Thyroid gland (tissue), 4 donors: ENCODE measurements around the gene NAP1L4.

Experiments
- POLR2A ChIP-seq, 2 donors: fragments of 450-650 bp; IDR thresholded peaks; one replicate each; pipeline ENCODE4 v1.6.1; 2017; ENCODE audit warnings: antibody characterized with exemption in 2 of 2, mild to moderate bottlenecking in 2 of 2, moderate library complexity in 1 of 2
- TF ChIP-seq, protein P1 (sequence below), 6 experiments: fragments of 200-600 bp in 3 of 6; fragments of 450-650 bp in 3 of 6; sonication (generic) in 3 of 6; IDR thresholded peaks; one replicate each; pipeline ENCODE4 v1.5.1; 2016 to 2019; ENCODE audit warnings: antibody characterized with exemption in 6 of 6, mild to moderate bottlenecking in 2 of 6, inconsistent platforms in 1 of 6, moderate library complexity in 1 of 6

GRCh38 chr11:2932850-2933251 lies 59.3 kb downstream of the NAP1L4 start:
- TF ChIP-seq, protein P1, sequence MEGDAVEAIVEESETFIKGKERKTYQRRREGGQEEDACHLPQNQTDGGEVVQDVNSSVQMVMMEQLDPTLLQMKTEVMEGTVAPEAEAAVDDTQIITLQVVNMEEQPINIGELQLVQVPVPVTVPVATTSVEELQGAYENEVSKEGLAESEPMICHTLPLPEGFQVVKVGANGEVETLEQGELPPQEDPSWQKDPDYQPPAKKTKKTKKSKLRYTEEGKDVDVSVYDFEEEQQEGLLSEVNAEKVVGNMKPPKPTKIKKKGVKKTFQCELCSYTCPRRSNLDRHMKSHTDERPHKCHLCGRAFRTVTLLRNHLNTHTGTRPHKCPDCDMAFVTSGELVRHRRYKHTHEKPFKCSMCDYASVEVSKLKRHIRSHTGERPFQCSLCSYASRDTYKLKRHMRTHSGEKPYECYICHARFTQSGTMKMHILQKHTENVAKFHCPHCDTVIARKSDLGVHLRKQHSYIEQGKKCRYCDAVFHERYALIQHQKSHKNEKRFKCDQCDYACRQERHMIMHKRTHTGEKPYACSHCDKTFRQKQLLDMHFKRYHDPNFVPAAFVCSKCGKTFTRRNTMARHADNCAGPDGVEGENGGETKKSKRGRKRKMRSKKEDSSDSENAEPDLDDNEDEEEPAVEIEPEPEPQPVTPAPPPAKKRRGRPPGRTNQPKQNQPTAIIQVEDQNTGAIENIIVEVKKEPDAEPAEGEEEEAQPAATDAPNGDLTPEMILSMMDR (IDR thresholded peaks at IDR 0.05), result no peak
- TF ChIP-seq POLR2A (IDR thresholded peaks at IDR 0.05), result no peak
